GM12878 (cell line): ENCODE results near the gene NLGN2. TPM values are rescaled to one million over a fixed set of nuclear protein-coding genes. Genes with fewer than 3 reads are reported as not detected.

ENCODE experiments used
- ATF7 ChIP-seq: fragments of 450-650 bp; IDR thresholded peaks from 2 replicates; pipeline ENCODE4 v1.6.1; 2016; ENCODE audit warnings: low read depth, mild to moderate bottlenecking
- BCL11A ChIP-seq: IDR thresholded peaks from 2 replicates; pipeline ENCODE4 v1.6.1; 2011; ENCODE audit warnings: low read depth, low read length
- CHD4 ChIP-seq: fragments of 200-600 bp; sonication (generic); IDR thresholded peaks from 2 replicates; pipeline ENCODE4 v1.6.1; 2016; ENCODE audit warnings: mild to moderate bottlenecking
- CREM ChIP-seq: IDR thresholded peaks from 2 replicates; pipeline ENCODE4 v1.6.1; 2014; ENCODE audit warnings: antibody characterized with exemption, low read depth
- EGR1 ChIP-seq, 2 experiments: IDR thresholded peaks; 1 replicate in 1 of 2; 2 replicates in 1 of 2; pipeline ENCODE4 v1.6.1; 2011 to 2012; ENCODE audit warnings: low read depth in 2 of 2, low read length in 2 of 2, borderline replicate concordance in 1 of 2, mild to moderate bottlenecking in 1 of 2, moderate library complexity in 1 of 2
- ETV6 ChIP-seq, 2 experiments: fragments of 450-650 bp in 1 of 2; IDR thresholded peaks in 1 of 2; conservative IDR thresholded peaks in 1 of 2; 2 replicates each; pipeline ENCODE4 v1.6.1; 2014; ENCODE audit warnings: antibody characterized with exemption in 1 of 2, borderline replicate concordance in 1 of 2, low read depth in 1 of 2, mild to moderate bottlenecking in 1 of 2, moderate library complexity in 1 of 2
- EZH2 ChIP-seq: IDR thresholded peaks from 2 replicates; pipeline ENCODE4 v1.6.1; 2012; ENCODE audit warnings: low read depth, mild to moderate bottlenecking, control low read depth, inconsistent platforms, low read length, borderline replicate concordance; ENCODE audit not compliant: control insufficient read depth
- FOS ChIP-seq: IDR thresholded peaks from 3 replicates; pipeline ENCODE4 v1.6.1; 2011; ENCODE audit warnings: borderline replicate concordance; ENCODE audit not compliant: insufficient read length; ENCODE audit errors: extremely low read depth
- GATAD2B ChIP-seq: fragments of 450-650 bp; conservative IDR thresholded peaks from 2 replicates; pipeline ENCODE4 v1.6.1; 2017; ENCODE audit warnings: low read depth, mild to moderate bottlenecking, moderate library complexity
- HCFC1 ChIP-seq: fragments of 150-350 bp; IDR thresholded peaks from 2 replicates; pipeline ENCODE4 v1.6.1; 2014; ENCODE audit warnings: low read length
- HDAC6 ChIP-seq: fragments of 200-600 bp; sonication (generic); IDR thresholded peaks from one replicate; pipeline ENCODE4 v1.8.0; 2017; ENCODE audit warnings: antibody characterized with exemption; ENCODE audit not compliant: unreplicated experiment
- HDGF ChIP-seq: fragments of 450-650 bp; IDR thresholded peaks from 2 replicates; pipeline ENCODE4 v1.6.1; 2016; ENCODE audit warnings: antibody characterized with exemption
- MTA3 ChIP-seq: IDR thresholded peaks from 2 replicates; pipeline ENCODE4 v1.6.1; 2012; ENCODE audit warnings: low read length, inconsistent platforms, borderline replicate concordance
- MYB ChIP-seq: fragments of 150-350 bp; IDR thresholded peaks from 2 replicates; pipeline ENCODE4 v1.6.1; 2014; ENCODE audit warnings: mild to moderate bottlenecking, low read depth, low read length, borderline replicate concordance
- NRF1 ChIP-seq: conservative IDR thresholded peaks from 2 replicates; pipeline ENCODE4 v1.6.1; 2011; ENCODE audit warnings: mild to moderate bottlenecking, low read depth, low read length, improper control_type of control experiment
- POU2F2 ChIP-seq: IDR thresholded peaks from 3 replicates; pipeline ENCODE4 v1.6.1; 2011; ENCODE audit warnings: low read depth, mild to moderate bottlenecking, low read length, borderline replicate concordance
- RBBP5 ChIP-seq: fragments of 200-600 bp; sonication (generic); conservative IDR thresholded peaks from 2 replicates; pipeline ENCODE4 v1.6.1; 2016
- RUNX3 ChIP-seq: IDR thresholded peaks from 2 replicates; pipeline ENCODE4 v1.6.1; 2012; ENCODE audit warnings: low read length, inconsistent platforms
- SMAD1 ChIP-seq: fragments of 450-650 bp; IDR thresholded peaks from 2 replicates; pipeline ENCODE4 v1.6.1; 2018; ENCODE audit warnings: mild to moderate bottlenecking, low read depth; ENCODE audit not compliant: partially characterized antibody
- SPI1 ChIP-seq: IDR thresholded peaks from 2 replicates; pipeline ENCODE4 v1.6.1; 2011; ENCODE audit warnings: low read depth, mild to moderate bottlenecking, low read length, moderate library complexity, borderline replicate concordance; ENCODE audit not compliant: insufficient read depth
- SREBF2 ChIP-seq: IDR thresholded peaks from 2 replicates; pipeline ENCODE4 v1.6.1; 2012; ENCODE audit warnings: mild to moderate bottlenecking, low read length
- SRF ChIP-seq, 2 experiments: IDR thresholded peaks; 2 replicates each; pipeline ENCODE4 v1.6.1; 2011; ENCODE audit warnings: low read depth in 2 of 2, low read length in 2 of 2, mild to moderate bottlenecking in 1 of 2, moderate library complexity in 1 of 2
- SUZ12 ChIP-seq: fragments of 200-600 bp; sonication (generic); IDR thresholded peaks from one replicate; pipeline ENCODE4 v1.6.1; 2018; ENCODE audit warnings: antibody characterized with exemption, mild to moderate bottlenecking; ENCODE audit not compliant: unreplicated experiment
- TAF1 ChIP-seq: IDR thresholded peaks from 2 replicates; pipeline ENCODE4 v1.6.1; 2011; ENCODE audit warnings: mild to moderate bottlenecking, low read depth, low read length, borderline replicate concordance
- TARDBP ChIP-seq: IDR thresholded peaks from 2 replicates; pipeline ENCODE4 v1.6.1; 2016; ENCODE audit warnings: borderline replicate concordance
- TCF7 ChIP-seq: IDR thresholded peaks from 2 replicates; pipeline ENCODE4 v1.6.1; 2014; ENCODE audit warnings: antibody characterized with exemption, borderline replicate concordance
- WRNIP1 ChIP-seq: IDR thresholded peaks from 2 replicates; pipeline ENCODE4 v1.6.1; 2011; ENCODE audit warnings: low read depth, low read length, improper control_type of control experiment, borderline replicate concordance
- YY1 ChIP-seq: IDR thresholded peaks from 2 replicates; pipeline ENCODE4 v1.6.1; 2011; ENCODE audit warnings: low read depth, mild to moderate bottlenecking, low read length
- ZNF24 ChIP-seq: fragments of 450-650 bp; IDR thresholded peaks from 2 replicates; pipeline ENCODE4 v1.6.1; 2017; ENCODE audit warnings: antibody characterized with exemption, mild to moderate bottlenecking
- polyA plus RNA-seq, 11 experiments: library from polyadenylated mRNA; depleted of rRNA in 4 of 11; unstranded in 6 of 11; stranded (reverse) in 5 of 11; fragments of >200 nt; fragmentation: Nextera tagmentation in 4 of 11; fragmentation: Illumina TruSeq in 1 of 11; extraction: Ambion mirVana in 4 of 11; extraction: Trizol in 1 of 11; gene quantifications; 1 replicate in 1 of 11; 2 replicates in 10 of 11; pipeline versions ENCODE4 v1.2.1 to v1.2.3, GENCODE V29; 2011 to 2016; ENCODE audit warnings: inconsistent platforms in 2 of 11, missing spikeins in 2 of 11, low read depth in 1 of 11
- total RNA-seq, 4 experiments: library from RNA; depleted of rRNA in 3 of 4; stranded (reverse); fragments of >200 nt in 3 of 4; fragmentation: Illumina TruSeq in 1 of 4; extraction: Trizol in 1 of 4; gene quantifications; 2 replicates each; pipeline versions ENCODE4 v1.2.1 to v1.2.3, GENCODE V29; 2013 to 2021
- TF ChIP-seq, protein P1 (sequence below): fragments of 450-650 bp; IDR thresholded peaks from 2 replicates; pipeline ENCODE4 v1.6.1; 2016; ENCODE audit warnings: mild to moderate bottlenecking

The NLGN2 gene
- total and polyA plus RNA-seq, 10 of the 15 experiments (the other 5 are each of a cell fraction or from before 2014, with no cell fraction given) = 0.02 to 0.87 (median 0.11) TPM; not detected in 2

DNA sequence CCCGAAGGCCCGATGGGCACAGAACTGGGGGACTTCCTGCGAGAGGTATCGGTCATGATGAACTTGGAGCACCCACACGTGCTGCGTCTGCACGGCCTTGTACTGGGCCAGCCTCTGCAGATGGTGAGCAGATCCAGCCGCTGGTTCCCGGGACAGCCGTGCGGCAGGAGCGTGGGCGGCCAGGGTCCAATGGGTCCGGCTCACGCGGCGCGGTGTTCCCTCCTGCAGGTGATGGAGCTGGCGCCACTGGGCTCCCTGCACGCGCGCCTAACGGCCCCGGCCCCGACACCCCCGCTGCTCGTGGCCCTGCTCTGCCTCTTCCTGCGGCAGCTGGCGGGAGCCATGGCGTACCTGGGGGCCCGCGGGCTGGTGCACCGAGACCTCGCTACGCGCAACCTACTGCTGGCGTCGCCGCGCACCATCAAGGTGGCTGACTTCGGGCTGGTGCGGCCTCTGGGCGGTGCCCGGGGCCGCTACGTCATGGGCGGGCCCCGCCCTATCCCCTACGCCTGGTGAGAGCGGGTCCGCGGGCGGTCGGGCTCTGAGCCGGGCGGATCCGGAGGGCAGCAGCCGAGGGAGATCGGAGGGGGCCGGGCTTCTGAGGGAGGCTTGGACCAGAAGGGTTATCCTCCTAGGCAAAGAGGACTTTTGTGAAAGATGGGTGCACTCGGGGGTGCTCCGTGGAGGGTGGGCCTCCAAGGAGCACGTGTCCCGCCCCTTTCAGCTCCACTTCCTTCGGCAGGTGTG, 23.7 kb upstream of the NLGN2 start (continued):
- no peak for TF ChIP-seq SMAD1
- TF ChIP-seq GATAD2B = no peak; the same call in 1 of the 2 replicates
- TF ChIP-seq TARDBP = peak; percentile 26; the same call in 1 of the 2 replicates
- TF ChIP-seq FOS = no peak
- TF ChIP-seq MTA3 = no peak
- TF ChIP-seq EZH2 = no peak
- no peak for TF ChIP-seq ZNF24
- TF ChIP-seq RUNX3 = no peak
- TF ChIP-seq RBBP5 = no peak
- no peak for TF ChIP-seq WRNIP1
- TF ChIP-seq CREM = peak; percentile 72
- no peak for TF ChIP-seq HDAC6
- no peak for TF ChIP-seq HDGF
- 0 out of 2 replicates have a peak, but pooled peaks have one; percentile 43 for TF ChIP-seq YY1
- TF ChIP-seq TCF7 = no peak
- TF ChIP-seq SPI1 = 0 out of 2 replicates have a peak, but pooled peaks have one; percentile 13
- TF ChIP-seq SREBF2 = no peak
- TF ChIP-seq, protein P1, sequence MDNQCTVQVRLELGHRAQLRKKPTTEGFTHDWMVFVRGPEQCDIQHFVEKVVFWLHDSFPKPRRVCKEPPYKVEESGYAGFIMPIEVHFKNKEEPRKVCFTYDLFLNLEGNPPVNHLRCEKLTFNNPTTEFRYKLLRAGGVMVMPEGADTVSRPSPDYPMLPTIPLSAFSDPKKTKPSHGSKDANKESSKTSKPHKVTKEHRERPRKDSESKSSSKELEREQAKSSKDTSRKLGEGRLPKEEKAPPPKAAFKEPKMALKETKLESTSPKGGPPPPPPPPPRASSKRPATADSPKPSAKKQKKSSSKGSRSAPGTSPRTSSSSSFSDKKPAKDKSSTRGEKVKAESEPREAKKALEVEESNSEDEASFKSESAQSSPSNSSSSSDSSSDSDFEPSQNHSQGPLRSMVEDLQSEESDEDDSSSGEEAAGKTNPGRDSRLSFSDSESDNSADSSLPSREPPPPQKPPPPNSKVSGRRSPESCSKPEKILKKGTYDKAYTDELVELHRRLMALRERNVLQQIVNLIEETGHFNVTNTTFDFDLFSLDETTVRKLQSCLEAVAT = no peak
- no peak for TF ChIP-seq ETV6 (conservative IDR thresholded peaks at IDR 0.05 in 1 of 2, IDR thresholded peaks at IDR 0.05 in 1 of 2; ENCODE audit: borderline replicate concordance in 1 of 2, low read depth in 1 of 2)
- TF ChIP-seq MYB = no peak
- TF ChIP-seq BCL11A = no peak
- TF ChIP-seq CHD4 = no peak
- TF ChIP-seq TAF1 = no peak
- no peak for TF ChIP-seq POU2F2
- no peak for TF ChIP-seq NRF1
- no peak for TF ChIP-seq HCFC1
- no peak for TF ChIP-seq SUZ12
- no peak for TF ChIP-seq ATF7
- no peak for TF ChIP-seq SRF (IDR thresholded peaks at IDR 0.05; ENCODE audit: low read depth in 2 of 2, low read length in 2 of 2)
- TF ChIP-seq EGR1 (IDR thresholded peaks at IDR 0.05; ENCODE audit: borderline replicate concordance in 1 of 2, low read depth in 2 of 2, low read length in 2 of 2) = 0 out of 3 replicates have a peak, but pooled peaks of 1 of the 2 experiments have one; percentile 33
- TF ChIP-seq, all 136 proteins: peak for 12
